Transverse colon (tissue), 4 donors: ENCODE data around the gene CEP250. TPM values are rescaled to one million over a fixed set of nuclear protein-coding genes. Genes with fewer than 3 reads are reported as not detected.

Source experiments
- DNase-seq: peaks from one replicate; pipeline ENCODE4 v3.0.0-alpha.2; 2019
- H3K27ac ChIP-seq, 4 donors: fragments of 200-600 bp; sonication (generic); 2 replicates each; pipeline ENCODE4 v1.5.1; 2016 to 2018; ENCODE audit warnings: inconsistent platforms in 4 of 4
- H3K27me3 ChIP-seq: fragments of 200-600 bp; sonication (generic); 2 replicates; pipeline ENCODE4 v1.5.1; 2017; ENCODE audit warnings: inconsistent platforms
- H3K36me3 ChIP-seq, 4 donors: fragments of 200-600 bp; sonication (generic); 2 replicates each; pipeline ENCODE4 v1.5.1; 2017 to 2019; ENCODE audit warnings: inconsistent platforms in 4 of 4
- H3K4me1 ChIP-seq, 4 donors: fragments of 200-600 bp; sonication (generic); 2 replicates each; pipeline ENCODE4 v1.5.1; 2017 to 2020; ENCODE audit warnings: inconsistent platforms in 4 of 4
- H3K4me3 ChIP-seq, 4 donors: fragments of 200-600 bp; sonication (generic); 1 replicate in 1 of 4; 2 replicates in 3 of 4; pipeline versions ENCODE4 v1.5.1 to v1.6.1; 2017 to 2019; ENCODE audit warnings: inconsistent platforms in 4 of 4
- H3K9me3 ChIP-seq, 2 donors: fragments of 200-600 bp; sonication (generic); 2 replicates each; pipeline ENCODE4 v1.5.1; 2017 to 2019; ENCODE audit warnings: inconsistent platforms in 2 of 2
- CTCF ChIP-seq, 5 experiments: fragments of 200-600 bp in 3 of 5; fragments of 450-650 bp in 2 of 5; sonication (generic) in 3 of 5; IDR thresholded peaks; 1 replicate in 2 of 5; 2 replicates in 3 of 5; pipeline ENCODE4 v1.5.1; 2016 to 2017; ENCODE audit warnings: antibody characterized with exemption in 5 of 5, inconsistent platforms in 3 of 5, mild to moderate bottlenecking in 2 of 5, moderate library complexity in 1 of 5
- EP300 ChIP-seq: sonication (generic); formaldehyde crosslinking; IDR thresholded peaks from one replicate; pipeline ENCODE4 v1.6.1; 2017; ENCODE audit warnings: antibody characterized with exemption, low read depth
- POLR2A ChIP-seq: fragments of 450-650 bp; IDR thresholded peaks from one replicate; pipeline ENCODE4 v1.6.1; 2016; ENCODE audit warnings: antibody characterized with exemption, mild to moderate bottlenecking, moderate library complexity
- POLR2AphosphoS5 ChIP-seq, 3 donors: sonication (generic); formaldehyde crosslinking; IDR thresholded peaks; one replicate each; pipeline ENCODE4 v1.6.1; 2016; ENCODE audit warnings: antibody characterized with exemption in 3 of 3
- WGBS, 2 donors: methylation state at CpG; one replicate each; pipeline ENCODE4 v1.1.5; 2018; ENCODE audit warnings: low coverage in 1 of 2; 5-methylcytosine and 5-hydroxymethylcytosine counted together
- in situ Hi-C, 4 donors: fragments of 200-750 bp; cut with MboI; loops; one replicate each; pipeline versions ENCODE4 v1.15.0 to v1.15.1; 2017; ENCODE audit warnings: low sequenced_read_pairs in 3 of 4, low pct_ligation_motif_present in 1 of 4, low pct_unique_long_range_greater_than_20kb in 1 of 4
- intact Hi-C: fragments of 100-400 bp; cut with DNase I; formaldehyde crosslinking; loops from one replicate; pipeline ENCODE4 v1.15.1; 2023; ENCODE audit warnings: low total_unique reads
- total RNA-seq, 4 donors: library from RNA; depleted of rRNA; stranded (reverse); fragments of >200 nt; gene quantifications; one replicate each; pipeline ENCODE4 v1.1.0, GENCODE V29; 2016

The CEP250 gene
- 10 to 100 TPM; 22.8 to 38.6 (median 28.7) TPM for total RNA-seq

- intact Hi-C loops: no loop called here
- TF ChIP-seq CTCF (IDR thresholded peaks at IDR 0.05) (peak in 1 of 5 experiments; percentile 29), POLR2AphosphoS5 (IDR thresholded peaks at IDR 0.05) (peak; percentile 9 to 71 (median 59)), EP300 (no peak)
- WGBS, 2 donors: 0% methylated on average over 42 of the region's 59 CpGs; no CpG with 5 or more reads in 1 of the 2 donors
- Histone ChIP-seq H3K27ac (peak within 1 kb of the TSS; percentile 90 to 97 (median 96)), H3K27me3 (no peaks in the 10 kb centered on the region), H3K4me3 (peak within 1 kb of the TSS; percentile 49 to 99 (median 77)), H3K9me3 (no peaks in the 10 kb centered on the region), H3K36me3 (no peaks in the 10 kb centered on the region), H3K4me1 (peaks cover 0 to 23% (median 11%) of the 10 kb centered on the region in 4 donors)
- DNase-seq: peak; percentile 95
- in situ Hi-C loops: loop anchor here in 1 of 4 donors (5.0 kb wide), 1 partner anchor 153 kb away; no protein-coding TSS in a partner anchor
These were observed at the start of gene CEP250 for GRCh38 chr20:35454881-35455609. Gene CEP250, plus strand, starts transcription at chr20:35455598. Its CDS starts 6,770 bp downstream, at chr20:35462368.

GRCh38 chr20:35405775-35406174 lies 49.6 kb upstream of the CEP250 start:
- no peaks in the 10 kb centered on the region for H3K27me3 ChIP-seq
- TF ChIP-seq POLR2A (no peak), POLR2AphosphoS5 (IDR thresholded peaks at IDR 0.05) (no peak), CTCF (IDR thresholded peaks at IDR 0.05) (no peak), EP300 (no peak)
- intact Hi-C loops: no loop called here
- H3K27ac ChIP-seq: no peak overlapping the region
- H3K4me1 ChIP-seq: peaks cover under 1 to 5% (median 2%) of the 10 kb centered on the region in 4 donors
- 96 to 100% methylated on average over 1 to 3 of the region's 3 CpGs for WGBS, 2 donors
- H3K9me3 ChIP-seq: peaks cover 0 to 11% of the 10 kb centered on the region in 2 donors
- in situ Hi-C loops: no loop called here
- peaks cover 0 to 32% (median 9%) of the 10 kb centered on the region in 4 donors for H3K36me3 ChIP-seq
- no peak overlapping the region for H3K4me3 ChIP-seq
- no peak for DNase-seq

- peaks cover 5 to 11% (median 7%) of the 10 kb centered on the region in 4 donors for H3K4me1 ChIP-seq
- TF ChIP-seq CTCF (IDR thresholded peaks at IDR 0.05): no peak
- TF ChIP-seq POLR2A: no peak
- TF ChIP-seq POLR2AphosphoS5 (IDR thresholded peaks at IDR 0.05): no peak
- TF ChIP-seq EP300: no peak
- peaks cover 0 to 11% of the 10 kb centered on the region in 2 donors for H3K9me3 ChIP-seq
- in situ Hi-C loops (no loop called here), intact Hi-C loops (no loop called here)
- 90 to 100% methylated on average over 2 to 3 of the region's 3 CpGs for WGBS, 2 donors
- no peak for DNase-seq
- no peak overlapping the region for H3K27ac ChIP-seq
- H3K36me3 ChIP-seq: peaks cover 0 to 32% (median 9%) of the 10 kb centered on the region in 4 donors
- H3K27me3 ChIP-seq: no peaks in the 10 kb centered on the region
- no peak overlapping the region for H3K4me3 ChIP-seq
These were observed 47.1 kb upstream of the CEP250 start for GRCh38 chr20:35408270-35408669.

- in situ Hi-C loops (no loop called here), intact Hi-C loops (no loop called here)
- Histone ChIP-seq H3K4me1 (peaks cover 5 to 11% (median 7%) of the 10 kb centered on the region in 4 donors), H3K27me3 (no peaks in the 10 kb centered on the region), H3K36me3 (peaks cover 0 to 32% (median 9%) of the 10 kb centered on the region in 4 donors), H3K9me3 (peaks cover 0 to 11% of the 10 kb centered on the region in 2 donors), H3K4me3 (no peak overlapping the region), H3K27ac (no peak overlapping the region)
- 78% methylated on average over 3 of the region's 3 CpGs; no CpG with 5 or more reads in 1 of the 2 donors for WGBS, 2 donors
- DNase-seq: no peak
- no peak for TF ChIP-seq POLR2A
- TF ChIP-seq EP300: no peak
- no peak for TF ChIP-seq CTCF (IDR thresholded peaks at IDR 0.05)
These were observed 45.9 kb upstream of the CEP250 start for GRCh38 chr20:35409542-35409941.
